Suprapubic skin (tissue), 4 donors: Measurements from ENCODE around the gene IGSF23.

ENCODE experiments used
- CTCF ChIP-seq, 2 donors: fragments of 200-600 bp in 1 of 2; fragments of 450-650 bp in 1 of 2; sonication (generic) in 1 of 2; IDR thresholded peaks; one replicate each; pipeline ENCODE4 v1.5.1; 2016 to 2019; ENCODE audit warnings: antibody characterized with exemption in 2 of 2, mild to moderate bottlenecking in 1 of 2, moderate library complexity in 1 of 2
- POLR2A ChIP-seq, 2 donors: fragments of 450-650 bp; IDR thresholded peaks; one replicate each; pipeline ENCODE4 v1.6.1; 2017; ENCODE audit warnings: antibody characterized with exemption in 2 of 2, mild to moderate bottlenecking in 2 of 2, moderate library complexity in 2 of 2
- POLR2AphosphoS5 ChIP-seq, 3 donors: sonication (generic); formaldehyde crosslinking; IDR thresholded peaks; one replicate each; pipeline ENCODE4 v1.6.1; 2017; ENCODE audit warnings: antibody characterized with exemption in 3 of 3

- TF ChIP-seq POLR2A (IDR thresholded peaks at IDR 0.05) = no peak
- no peak for TF ChIP-seq CTCF (IDR thresholded peaks at IDR 0.05)
- TF ChIP-seq POLR2AphosphoS5 (IDR thresholded peaks at IDR 0.05) = no peak
Observed at GRCh38 chr19:44573627-44574026, 39.7 kb upstream of the IGSF23 start.
